A549 (cell line): ENCODE measurements around the gene PLEKHA6.

ENCODE experiments used
- ELK1 ChIP-seq: fragments of 150-350 bp; IDR thresholded peaks from 2 replicates; pipeline ENCODE4 v1.6.1; 2014; ENCODE audit warnings: low read depth, mild to moderate bottlenecking, low read length
- EP300 ChIP-seq, 2 experiments: fragments of >200 bp; sonication (Bioruptor Twin); formaldehyde crosslinking; IDR thresholded peaks; 2 replicates in 1 of 2; 3 replicates in 1 of 2; pipeline ENCODE4 v1.6.1; 2016 to 2017
- JUN ChIP-seq, 2 experiments: fragments of >200 bp; sonication (Bioruptor Twin); formaldehyde crosslinking; IDR thresholded peaks; 2 replicates in 1 of 2; 3 replicates in 1 of 2; pipeline ENCODE4 v1.6.1; 2016 to 2017
- POLR2A ChIP-seq: IDR thresholded peaks from 2 replicates; pipeline ENCODE4 v1.6.1; 2012; ENCODE audit warnings: mild to moderate bottlenecking, low read length
- ZNF302 ChIP-seq: fragments of 250-450 bp; sonication (Bioruptor Pico); IDR thresholded peaks from 2 replicates; pipeline ENCODE4 v1.9.0; 2021; ENCODE audit warnings: inconsistent platforms, mild to moderate bottlenecking, moderate library complexity
- TF ChIP-seq, protein P1 (sequence below): fragments of >200 bp; sonication (Bioruptor Twin); formaldehyde crosslinking; IDR thresholded peaks from 3 replicates; pipeline ENCODE4 v1.5.1; 2016

- TF ChIP-seq, protein P1, sequence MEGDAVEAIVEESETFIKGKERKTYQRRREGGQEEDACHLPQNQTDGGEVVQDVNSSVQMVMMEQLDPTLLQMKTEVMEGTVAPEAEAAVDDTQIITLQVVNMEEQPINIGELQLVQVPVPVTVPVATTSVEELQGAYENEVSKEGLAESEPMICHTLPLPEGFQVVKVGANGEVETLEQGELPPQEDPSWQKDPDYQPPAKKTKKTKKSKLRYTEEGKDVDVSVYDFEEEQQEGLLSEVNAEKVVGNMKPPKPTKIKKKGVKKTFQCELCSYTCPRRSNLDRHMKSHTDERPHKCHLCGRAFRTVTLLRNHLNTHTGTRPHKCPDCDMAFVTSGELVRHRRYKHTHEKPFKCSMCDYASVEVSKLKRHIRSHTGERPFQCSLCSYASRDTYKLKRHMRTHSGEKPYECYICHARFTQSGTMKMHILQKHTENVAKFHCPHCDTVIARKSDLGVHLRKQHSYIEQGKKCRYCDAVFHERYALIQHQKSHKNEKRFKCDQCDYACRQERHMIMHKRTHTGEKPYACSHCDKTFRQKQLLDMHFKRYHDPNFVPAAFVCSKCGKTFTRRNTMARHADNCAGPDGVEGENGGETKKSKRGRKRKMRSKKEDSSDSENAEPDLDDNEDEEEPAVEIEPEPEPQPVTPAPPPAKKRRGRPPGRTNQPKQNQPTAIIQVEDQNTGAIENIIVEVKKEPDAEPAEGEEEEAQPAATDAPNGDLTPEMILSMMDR = no peak
- no peak for TF ChIP-seq JUN (IDR thresholded peaks at IDR 0.05)
- no peak for TF ChIP-seq ELK1
- no peak for TF ChIP-seq EP300 (IDR thresholded peaks at IDR 0.05)
- TF ChIP-seq POLR2A = no peak
- TF ChIP-seq ZNF302 (CRISPR knock-in tag) = no peak
These were observed 189.9 kb downstream of the PLEKHA6 start for GRCh38 chr1:204169858-204170257.
